ENCODE measurements around the gene LPAR1.

DNA sequence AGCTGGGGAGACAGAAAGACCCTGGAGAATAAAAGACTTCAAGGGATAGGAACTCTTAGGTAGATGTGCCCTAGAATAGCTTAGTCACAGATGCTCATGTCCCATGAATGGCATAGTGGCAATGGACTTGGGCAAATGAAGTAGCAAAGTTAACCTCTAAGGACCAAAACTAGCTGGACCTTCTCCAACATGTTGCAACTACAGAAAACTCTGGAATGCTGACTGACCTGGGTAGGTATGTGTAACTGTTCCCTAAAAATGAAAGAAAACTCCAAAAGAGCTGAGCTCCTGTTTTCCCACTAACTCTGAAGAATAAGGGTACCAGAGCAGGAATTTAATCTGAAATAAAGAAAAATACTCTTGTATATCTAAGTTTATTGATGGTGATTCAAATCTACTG lies 12.5 kb upstream of the LPAR1 start:
- no peak for TF ChIP-seq CTCF (IDR thresholded peaks at IDR 0.05)
- TF ChIP-seq POLR2A (IDR thresholded peaks at IDR 0.05) = no peak

Data from lower leg skin (tissue), 3 donors.